ENCODE data around the gene CHCHD6.

The CHCHD6 gene

DNA sequence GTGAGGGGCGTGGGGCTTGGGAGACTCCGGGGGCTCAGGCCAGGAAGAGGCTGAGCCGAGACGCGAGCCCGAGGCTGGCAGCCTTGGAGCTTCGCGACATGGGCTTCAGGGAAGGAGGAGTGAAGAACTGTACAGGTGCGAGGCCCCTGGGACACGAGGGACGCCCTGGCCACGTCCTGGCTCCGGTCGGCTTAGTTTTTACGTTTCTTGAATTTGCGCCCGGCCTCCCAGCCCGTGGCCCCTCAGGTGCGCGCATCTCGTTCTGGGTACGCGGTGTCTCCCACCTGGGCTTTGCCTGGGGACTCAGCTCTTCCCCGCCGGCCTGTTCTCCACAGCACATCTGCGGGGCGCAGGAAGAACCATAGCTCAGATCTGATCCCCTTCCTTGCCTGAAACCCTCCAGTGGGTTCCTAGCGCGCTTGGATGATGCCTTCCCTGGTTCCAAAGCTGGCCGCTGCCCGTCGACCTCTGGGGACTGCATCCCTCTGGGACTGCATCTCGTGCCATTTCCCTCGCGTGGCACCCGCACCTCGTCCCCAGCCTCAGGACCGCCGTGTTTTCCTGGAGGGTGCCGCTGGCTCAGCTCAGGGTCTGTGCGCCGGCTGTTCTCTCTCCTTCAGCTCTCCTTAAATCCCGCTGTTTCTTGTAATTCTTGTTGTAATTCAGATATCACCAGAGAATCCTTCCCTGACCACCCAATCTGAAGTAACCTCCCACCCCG, 614 bp downstream of the CHCHD6 start:
- DNase-seq (ENCODE audit: low spot score): no peak

DNA sequence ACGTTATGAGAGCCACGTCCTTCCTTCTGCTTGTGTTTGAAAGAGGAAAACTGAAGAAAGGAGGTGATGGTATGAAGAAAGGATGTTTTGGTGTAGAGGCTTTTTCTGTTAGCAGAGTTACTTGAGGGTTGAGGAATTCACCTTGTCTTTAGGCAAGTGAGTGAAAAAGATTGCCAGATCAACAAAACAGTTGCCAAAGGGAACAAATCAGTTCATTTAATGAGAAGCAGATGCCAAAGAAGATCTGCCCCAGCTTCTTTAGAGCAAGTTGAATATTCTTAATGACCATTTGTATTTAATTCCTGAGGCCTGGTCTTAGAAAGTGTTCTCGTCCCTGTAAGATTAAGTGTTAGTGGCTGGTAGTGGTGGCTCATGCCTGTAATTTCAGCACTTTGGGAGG, 2.6 kb downstream of the CHCHD6 start:
- DNase-seq (ENCODE audit: low spot score): no peak

DNA sequence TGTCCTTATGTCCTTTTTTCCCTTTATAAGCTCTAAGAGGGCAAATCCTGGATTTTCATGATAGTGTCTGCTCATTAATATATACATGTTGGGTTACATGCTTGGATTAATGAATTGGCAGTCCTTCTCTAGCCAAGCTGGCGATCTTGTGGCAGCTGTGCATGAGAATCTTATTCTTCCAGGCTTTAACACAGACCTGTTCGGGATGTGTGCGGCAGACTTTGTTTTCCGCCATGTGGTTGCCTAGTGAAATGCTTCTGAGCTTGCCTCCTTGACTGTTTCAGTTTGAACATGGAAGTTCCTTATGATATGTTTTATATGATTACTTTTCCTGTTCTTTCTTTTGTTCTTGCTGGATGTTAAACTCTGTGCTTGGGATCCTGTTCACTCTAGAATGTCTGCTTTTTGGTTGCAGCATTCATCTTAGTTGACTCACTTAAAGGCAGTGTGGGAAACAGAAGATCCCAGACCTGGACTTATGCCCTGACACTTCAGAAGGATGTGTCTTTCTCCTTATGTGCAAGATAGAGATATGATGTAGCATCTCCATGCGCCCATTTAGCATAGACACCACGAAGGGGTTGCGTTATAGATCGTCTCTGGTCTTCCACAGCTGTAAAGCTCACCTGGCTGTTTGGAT, 7.2 kb downstream of the CHCHD6 start:
- DNase-seq (ENCODE audit: low spot score): no peak

DNA sequence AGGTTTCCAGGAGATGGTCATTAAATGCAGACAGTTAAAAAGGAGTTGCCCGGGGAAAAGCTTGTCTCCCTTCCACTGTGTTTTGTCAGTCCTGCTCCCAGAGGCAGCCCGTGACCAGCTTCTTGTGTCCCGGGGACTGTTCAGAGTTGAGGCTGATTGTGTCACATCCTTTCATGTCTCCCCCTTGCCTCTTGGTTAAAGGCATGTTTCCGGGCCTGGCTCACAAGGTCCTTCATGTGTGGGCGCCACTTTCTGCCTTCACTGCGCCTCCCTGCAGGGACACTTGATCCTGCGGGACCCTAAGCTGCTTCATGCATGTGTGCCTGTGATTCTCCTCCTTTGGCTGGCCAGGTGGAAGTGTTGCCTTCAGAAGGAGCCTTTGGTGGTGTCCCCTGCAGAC, 9.2 kb downstream of the CHCHD6 start:
- no peak for DNase-seq (ENCODE audit: low spot score)

DNA sequence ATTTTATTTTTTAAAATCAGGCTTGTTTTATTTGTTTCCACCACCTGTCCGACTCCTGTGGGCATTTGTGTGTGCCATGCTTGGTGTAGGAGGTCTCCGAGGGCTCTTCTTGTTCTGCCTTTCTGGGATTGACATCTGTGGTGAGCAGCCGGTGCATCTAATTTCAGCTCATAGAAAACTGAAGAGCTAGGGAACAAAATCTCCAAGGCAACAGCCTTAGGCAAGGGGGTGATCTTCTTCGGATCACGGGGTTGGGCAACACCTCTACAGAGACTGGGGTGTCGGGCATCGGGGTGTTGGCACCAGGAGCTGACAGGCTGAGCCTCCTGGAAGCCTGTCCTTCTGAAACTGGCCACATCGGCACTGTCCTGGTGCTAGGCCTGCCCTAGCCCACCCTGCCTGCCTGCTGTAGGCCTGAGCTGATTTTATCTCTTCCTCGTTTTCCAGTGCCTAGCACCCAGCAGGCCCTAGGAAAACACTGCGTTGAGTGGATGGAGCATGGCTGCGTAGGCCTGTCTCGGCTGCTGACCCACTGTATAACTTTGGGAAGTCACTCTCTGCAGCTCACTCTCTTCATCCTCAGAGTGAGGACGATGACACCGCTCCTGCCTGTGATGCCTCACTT, 10.3 kb downstream of the CHCHD6 start:
- no peak for DNase-seq (ENCODE audit: low spot score)

DNA sequence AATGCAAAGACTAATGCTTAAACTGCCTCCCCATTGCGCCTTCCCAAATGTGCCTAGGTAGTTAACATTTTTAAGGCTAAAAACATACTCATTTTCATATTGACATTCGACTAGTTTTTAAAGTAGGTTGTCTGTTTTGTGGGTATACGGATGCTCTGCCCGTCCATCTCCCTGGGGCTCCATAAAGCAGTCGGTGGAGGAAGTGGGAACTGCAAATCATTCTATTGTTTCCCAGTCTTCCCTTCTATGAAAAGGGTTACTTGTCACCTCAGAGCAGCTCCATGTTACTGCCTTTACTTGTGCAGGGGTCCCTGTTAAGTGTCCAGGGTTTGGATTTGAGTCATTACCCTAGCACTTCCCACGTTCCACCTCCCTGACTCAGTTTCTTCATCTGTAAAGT, 10.9 kb downstream of the CHCHD6 start:
- DNase-seq (ENCODE audit: low spot score): no peak

DNA sequence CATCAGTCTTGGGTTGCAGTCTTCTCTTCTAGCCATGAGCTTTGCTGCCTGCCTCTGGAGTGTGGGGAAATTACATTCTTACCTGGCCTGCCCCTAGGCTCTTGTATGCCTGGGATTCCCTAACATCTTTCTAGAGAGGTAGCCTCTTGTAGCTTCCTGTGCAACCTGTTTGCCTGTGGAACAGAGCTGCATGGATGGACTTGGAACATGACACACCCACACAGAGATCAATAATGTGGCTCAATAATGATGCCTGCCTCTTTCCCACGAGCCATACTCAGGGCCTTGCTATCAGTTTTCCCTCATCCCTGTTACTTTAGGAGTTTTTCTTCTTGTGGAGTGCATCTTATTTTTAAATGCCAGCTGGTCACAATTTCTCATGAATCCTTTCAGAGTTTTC, 11.4 kb downstream of the CHCHD6 start:
- no peak for DNase-seq (ENCODE audit: low spot score)

DNA sequence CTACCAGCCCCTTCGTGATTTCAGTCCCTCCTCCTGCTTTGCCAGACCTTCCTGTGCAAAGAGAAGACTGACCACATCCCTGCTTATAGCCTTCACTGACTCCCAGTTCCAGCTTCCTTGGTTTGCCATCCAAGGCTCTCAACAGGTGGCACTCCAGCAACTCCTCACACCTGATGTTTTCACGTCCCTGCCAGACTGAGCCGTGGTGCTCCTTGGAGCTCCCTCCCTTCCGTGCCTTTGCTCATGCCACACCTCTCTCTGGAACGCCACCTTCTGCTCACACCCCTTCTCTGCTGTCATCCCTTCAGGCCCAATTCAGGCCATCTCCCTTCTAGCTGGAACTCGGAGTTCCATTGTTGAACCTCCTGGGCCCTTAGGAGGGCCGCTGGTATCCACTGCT, 12.0 kb downstream of the CHCHD6 start:
- DNase-seq (ENCODE audit: low spot score): no peak

DNA sequence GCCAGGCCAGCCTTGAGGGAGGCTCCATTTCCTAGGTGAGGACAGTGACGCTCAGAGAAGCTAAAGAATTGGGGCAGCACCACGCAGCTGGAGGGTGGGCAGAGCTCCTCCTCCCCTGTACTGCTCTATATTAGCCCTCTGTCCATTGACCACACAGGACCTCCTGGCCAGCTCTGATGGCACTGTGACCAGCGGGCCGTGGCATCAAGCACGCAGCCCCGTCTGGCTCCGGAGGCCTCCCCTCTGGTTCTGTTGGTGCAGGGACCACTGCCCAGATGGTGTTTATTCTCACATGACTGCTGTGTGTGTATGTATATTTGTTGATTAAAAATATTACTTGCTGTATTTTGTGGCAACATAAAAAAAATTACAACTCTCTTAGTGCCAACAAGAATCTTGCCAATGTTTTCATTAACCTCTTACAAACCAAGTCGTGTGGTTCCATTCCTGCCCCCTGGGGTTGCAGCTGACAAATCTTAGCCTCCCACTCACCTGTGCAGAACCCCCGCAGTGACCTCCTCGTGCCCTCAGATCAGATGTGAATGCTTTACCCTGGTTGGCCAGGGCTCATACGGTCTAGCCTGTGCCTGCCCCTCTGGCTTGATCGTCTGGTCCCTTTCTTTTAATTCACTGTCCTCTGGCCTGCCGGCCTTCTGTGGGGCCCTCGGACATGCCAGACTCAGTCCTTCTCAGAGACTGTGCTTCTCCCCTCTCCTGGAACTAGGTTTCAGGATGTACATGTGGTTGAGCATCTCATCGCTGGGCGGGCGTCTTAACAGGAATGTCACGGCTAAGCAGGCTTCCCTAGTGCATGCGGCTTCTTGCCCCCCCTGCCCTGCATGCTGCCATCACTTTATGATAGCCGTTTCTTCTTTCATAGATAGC, 14.8 kb downstream of the CHCHD6 start:
- DNase-seq (ENCODE audit: low spot score): no peak

DNA sequence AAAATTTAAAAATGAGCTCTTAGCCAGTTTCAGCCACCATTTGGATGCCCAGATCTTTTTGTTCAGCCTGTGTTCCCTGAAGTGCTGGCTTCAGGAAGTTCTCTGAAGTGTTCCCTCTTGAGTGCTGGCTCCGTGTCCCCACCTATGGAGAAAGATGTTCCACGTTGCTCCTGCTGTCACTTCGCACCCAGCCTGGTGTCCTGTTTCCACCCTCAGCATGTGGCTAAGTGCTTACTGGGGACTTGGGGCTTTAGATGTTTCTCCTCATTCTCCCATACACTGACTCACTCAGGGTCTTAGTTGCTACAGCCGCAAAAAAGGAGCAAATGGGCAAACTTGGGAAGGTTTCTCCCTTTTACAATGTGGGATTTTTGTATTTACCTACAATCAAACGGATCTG, 16.6 kb downstream of the CHCHD6 start:
- DNase-seq (ENCODE audit: low spot score): no peak

DNA sequence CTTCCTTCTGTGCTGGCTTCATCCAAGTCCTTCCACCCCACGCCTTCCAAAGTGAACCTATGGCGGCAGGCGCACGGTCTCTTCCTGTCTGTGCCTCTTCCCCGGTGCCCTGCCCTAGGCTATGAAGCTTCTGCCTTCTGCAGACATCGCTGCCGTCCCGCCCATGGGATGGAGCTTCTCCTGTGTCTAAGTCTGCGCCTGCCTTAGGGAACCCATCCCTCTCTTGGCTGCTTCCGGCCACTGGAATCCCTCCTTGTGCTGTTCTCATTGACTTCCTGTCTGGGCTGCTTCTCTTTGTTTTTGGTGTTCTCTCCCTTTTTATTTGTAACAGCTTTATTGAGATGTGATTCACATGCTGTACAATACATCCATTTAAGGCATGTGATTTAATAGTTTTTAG, 17.2 kb downstream of the CHCHD6 start:
- no peak for DNase-seq (ENCODE audit: low spot score)

DNA sequence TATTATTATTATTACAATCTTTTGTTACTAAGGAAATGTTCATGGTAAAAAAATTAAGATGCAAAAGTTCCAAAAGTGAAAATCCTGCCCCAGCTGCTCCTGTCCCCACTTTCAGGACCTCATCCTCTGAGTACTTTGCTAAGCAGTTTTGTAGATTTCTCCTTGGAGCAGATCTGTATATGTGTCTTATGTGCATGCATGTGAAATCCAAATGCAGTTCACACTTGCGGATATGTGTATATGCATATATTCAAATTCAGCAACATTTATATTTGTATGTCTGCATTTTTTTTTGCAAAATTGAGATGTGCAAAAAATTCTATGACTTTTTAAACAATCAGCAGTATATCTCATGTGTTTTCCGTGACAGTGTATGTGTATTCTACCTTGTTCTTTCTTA, 19.2 kb downstream of the CHCHD6 start:
- no peak for DNase-seq (ENCODE audit: low spot score)

DNA sequence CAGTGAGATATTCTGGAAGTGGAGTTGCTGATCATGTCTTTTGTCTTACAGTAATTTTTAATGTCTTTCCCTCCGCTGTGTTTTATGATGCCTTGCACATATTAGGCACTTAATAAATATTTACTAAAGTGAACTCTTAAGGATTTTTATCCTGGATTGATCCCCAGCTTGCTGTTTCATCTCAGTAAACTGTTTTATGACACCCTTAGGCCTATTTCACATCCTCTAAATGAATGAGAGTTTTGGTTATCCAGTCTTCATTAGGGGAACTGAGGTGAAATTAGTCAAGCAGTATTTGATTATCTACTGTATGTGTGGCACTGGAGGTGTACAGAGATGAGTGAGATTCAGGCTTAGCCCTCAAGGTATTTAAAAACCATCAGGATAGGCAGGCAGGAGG, 19.8 kb downstream of the CHCHD6 start:
- no peak for DNase-seq (ENCODE audit: low spot score)

DNA sequence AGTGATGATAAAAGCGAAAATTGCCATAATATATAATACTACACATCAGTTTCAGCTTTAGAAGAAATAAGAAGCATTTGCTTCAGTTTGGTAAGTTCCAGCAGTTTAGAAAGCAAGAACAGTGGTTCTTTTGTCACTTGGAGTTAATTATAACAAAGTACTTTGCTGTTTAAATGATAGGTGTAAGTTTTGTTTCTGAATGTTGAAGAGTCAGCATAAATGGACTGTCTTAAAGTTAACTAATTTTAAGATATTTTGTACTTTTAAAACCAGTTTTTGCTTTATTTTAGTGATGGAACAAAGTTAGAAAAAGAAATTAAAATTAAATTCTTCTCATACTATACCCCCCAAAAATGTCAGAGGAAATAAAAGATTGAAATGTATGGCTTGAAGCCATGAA, 24.6 kb downstream of the CHCHD6 start:
- DNase-seq (ENCODE audit: low spot score): no peak

DNA sequence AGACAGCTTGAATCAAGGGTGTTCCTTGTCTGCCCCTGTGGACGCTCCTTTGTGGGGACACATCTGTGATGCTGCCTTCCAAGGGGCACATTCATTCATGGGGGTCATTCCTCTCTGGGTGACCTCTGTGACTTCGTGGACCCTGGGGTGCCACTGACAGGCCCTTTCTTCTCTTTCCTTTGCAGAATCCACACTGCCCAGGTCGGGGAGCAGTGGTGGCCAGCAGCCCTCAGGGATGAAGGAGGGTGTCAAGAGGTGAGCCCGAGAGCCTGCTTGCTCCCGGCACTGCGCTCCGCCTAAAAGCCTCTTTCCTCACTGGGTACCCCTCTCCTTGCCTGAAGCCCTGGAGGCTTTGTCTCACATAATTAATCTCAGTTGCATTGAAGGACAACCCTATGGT, 26.3 kb downstream of the CHCHD6 start:
- no peak for DNase-seq (ENCODE audit: low spot score)

DNA sequence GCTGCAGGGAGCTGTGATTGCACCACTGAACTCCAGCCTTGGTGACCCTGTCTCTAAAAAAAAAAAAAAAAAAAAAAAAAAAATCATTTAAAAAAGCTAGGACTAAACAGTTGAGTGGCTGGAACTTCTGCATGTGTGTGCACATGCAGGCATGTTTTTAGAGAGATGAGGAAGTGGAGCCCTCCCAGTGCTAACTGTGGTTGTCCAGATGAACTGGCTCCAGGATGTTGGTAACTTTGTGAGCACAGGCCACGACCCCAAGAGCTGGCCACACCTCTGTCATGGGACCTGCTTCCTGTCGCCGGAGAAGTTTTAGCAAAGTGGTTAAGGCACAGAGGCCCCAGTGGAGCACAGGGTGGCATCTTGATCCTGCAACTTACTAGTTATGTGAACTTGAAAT, 27.0 kb downstream of the CHCHD6 start:
- no peak for DNase-seq (ENCODE audit: low spot score)

DNA sequence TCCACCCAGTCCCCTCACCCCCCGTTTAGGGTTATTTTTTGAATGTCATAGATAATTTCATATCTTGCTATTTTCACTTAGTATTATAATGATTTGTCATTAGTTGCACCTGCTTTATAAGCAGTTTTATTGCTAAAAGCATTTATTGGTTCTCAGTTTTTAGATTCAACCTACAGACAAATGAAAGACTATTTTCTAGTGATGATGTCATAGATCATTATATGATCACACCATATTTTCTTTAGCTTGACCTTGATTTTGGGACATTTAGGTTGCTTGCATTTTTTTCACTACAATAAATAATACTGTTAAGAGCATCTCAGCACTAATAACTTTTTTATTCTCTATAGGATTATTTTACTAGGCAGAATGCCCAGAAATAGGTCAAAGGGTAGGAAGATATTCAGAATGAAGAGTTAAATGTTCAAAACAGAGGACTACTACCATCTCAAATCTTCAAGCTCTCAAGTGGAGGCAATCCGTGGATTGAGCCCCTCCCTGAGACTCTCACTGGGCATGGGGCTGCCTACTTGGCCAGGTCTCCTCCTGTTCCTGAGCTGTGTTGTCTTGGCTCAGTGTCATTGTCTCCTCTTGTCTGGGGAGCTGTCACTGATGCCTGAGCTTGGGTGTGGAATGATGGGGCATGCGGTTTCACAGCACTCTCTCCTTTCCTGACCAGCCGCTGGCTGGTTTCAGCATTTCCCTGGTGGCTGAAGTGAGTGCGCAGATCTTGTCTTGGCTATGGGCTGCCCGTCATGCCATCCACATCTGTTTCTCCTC, 28.4 kb downstream of the CHCHD6 start:
- DNase-seq (ENCODE audit: low spot score): no peak

DNA sequence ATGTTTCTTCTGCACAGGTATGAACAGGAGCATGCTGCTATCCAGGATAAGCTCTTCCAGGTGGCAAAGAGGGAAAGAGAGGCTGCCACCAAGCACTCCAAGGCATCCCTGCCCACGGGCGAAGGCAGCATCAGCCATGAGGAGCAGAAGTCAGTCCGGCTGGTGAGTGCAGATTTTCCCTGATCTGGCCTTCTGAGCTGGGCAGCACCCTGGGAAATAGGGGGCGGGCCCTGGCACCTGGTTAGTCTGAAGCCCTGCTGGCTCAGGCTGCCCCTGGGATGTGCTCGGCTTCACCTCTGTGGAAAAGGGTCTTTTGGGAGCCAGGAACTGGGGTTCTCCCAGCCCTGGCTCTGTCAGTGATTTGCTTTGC, 29.0 kb downstream of the CHCHD6 start:
- no peak for DNase-seq (ENCODE audit: low spot score)

DNA sequence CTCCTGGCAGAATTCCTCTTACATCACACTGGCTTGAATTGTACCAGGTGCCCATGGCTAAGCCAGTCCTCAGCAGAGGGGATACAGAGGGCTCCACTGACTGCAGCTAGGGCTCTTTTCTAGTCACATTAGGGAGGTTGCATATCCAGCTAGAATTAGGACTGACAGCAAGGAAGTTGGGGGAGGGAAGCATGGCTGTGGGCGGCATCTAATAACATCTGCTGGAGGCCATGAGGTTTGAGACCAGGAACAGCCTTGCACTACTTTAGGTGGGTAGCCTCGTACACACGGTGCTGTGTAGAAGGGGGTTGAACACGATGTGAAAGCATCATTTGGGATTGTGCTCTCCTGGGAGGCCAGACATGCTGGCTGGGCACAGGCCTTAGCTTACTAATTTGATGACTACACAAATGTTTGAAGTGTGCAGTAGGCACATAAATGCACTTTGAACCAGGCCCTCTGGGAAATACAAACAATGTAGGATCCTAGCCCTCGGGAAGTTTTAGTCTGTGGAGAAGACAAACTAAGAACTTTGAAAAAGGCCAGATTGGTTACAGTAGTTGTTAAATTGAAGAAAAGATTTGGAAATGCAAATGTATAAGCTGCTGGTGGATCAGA, 30.2 kb downstream of the CHCHD6 start:
- DNase-seq (ENCODE audit: low spot score): no peak

DNA sequence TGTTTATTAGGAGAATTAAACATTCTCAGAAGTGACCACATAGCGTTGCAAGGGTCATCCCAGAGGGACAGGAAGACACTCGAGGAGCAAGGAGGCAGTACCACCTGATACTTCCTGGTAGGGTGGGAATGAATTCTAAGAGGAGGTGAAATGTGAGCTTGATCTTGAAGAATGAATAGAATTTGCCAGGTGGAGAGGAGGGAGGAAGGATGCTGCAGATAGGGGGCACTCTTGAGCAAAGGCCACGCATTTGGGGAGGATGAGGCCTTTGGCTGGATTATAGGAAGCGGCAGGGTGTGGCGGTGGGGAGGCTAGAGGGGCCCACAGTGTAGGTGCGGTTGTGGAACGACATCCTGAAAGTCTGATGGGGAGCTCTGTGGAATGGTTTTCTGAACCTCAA, 33.5 kb downstream of the CHCHD6 start:
- no peak for DNase-seq (ENCODE audit: low spot score)

DNA sequence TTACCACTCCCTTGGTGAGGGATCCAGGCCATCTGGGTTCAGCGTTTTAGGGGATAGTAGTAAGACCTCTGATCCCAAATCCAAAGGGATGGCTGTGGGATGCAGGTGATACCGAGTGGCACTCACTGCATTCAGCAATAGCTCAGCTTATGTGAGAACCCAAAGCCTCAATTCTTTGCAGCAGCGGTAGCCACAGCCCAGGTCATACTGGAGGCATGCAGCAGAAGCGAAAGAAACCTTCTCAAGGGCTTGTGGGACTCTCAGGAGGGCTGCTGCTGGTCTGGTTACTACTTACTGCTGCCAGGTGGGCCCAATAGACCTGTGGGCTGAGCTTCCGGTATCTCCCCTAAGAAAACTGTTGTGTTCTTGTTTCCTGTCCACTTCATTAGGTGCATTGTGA, 38.0 kb downstream of the CHCHD6 start:
- no peak for DNase-seq (ENCODE audit: low spot score)

DNA sequence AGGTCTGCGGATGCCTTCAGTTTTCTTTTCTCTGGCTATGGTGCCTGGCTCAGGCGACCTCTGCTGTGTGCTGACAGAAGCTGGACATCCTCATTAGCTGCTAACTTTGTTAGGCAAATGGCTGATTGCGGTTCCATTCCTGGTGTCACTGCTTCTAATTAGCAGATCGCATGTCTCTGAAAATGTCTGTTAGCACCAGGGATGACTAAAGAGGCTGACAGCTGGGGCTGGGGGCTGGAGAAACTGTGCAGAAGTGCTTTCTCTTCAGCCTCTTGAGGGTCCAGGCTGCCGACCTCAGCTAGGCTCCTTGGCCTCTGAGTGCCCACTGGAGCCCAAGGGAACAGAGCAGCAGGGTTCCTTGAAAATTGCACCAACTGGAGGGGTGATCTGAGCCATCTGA, 39.3 kb downstream of the CHCHD6 start:
- DNase-seq (ENCODE audit: low spot score): no peak
